PC-9 (cell line): ENCODE data around the gene C5orf22. TPM values are rescaled to one million over a fixed set of nuclear protein-coding genes. Genes with fewer than 3 reads are reported as not detected.

Source experiments
- BruUV-seq: library from RNA; stranded (reverse); fragments of 400-500 nt; replicated peaks from 2 replicates; lab custom pipeline; 2021; lab: Mats Ljungman, UMichigan
- CTCF ChIA-PET: fragments of 300-600 bp; sonication (Branson Sonifier 250); formaldehyde crosslinking; loops from one replicate; lab custom pipeline; 2022; ENCODE audit warnings: antibody characterized with exemption; lab: Charles Lee
- POLR2A ChIA-PET: fragments of 300-600 bp; sonication (Branson Sonifier 250); formaldehyde crosslinking; loops from one replicate; lab custom pipeline; 2022; ENCODE audit warnings: antibody characterized with exemption; ENCODE audit not compliant: unreplicated experiment; lab: Charles Lee
- DNase-seq, 2 experiments: peaks; one replicate each; pipeline versions ENCODE4 v3.0.0 to v3.0.0-alpha.2; 2015 to 2022; ENCODE audit warnings: mixed read lengths in 1 of 2
- H2AFZ ChIP-seq: fragments of 200-600 bp; sonication (generic); 2 replicates; pipeline ENCODE4 v1.8.1; 2017; ENCODE audit warnings: antibody characterized with exemption
- H3F3A ChIP-seq: fragments of 200-600 bp; sonication (generic); 2 replicates; pipeline ENCODE4 v1.8.1; 2017; ENCODE audit warnings: antibody characterized with exemption, mild to moderate bottlenecking, low read depth; ENCODE audit not compliant: insufficient read depth
- H3K27ac ChIP-seq: fragments of 200-600 bp; sonication (generic); 2 replicates; pipeline ENCODE4 v1.6.1; 2016; ENCODE audit warnings: mixed run types
- H3K27me3 ChIP-seq: fragments of 200-600 bp; sonication (generic); 2 replicates; pipeline ENCODE4 v1.6.1; 2016; ENCODE audit warnings: low read depth, mixed run types; ENCODE audit not compliant: insufficient read depth
- H3K36me3 ChIP-seq: fragments of 200-600 bp; sonication (generic); 2 replicates; pipeline ENCODE4 v1.6.1; 2016; ENCODE audit warnings: low read depth, mixed run types
- H3K4me1 ChIP-seq: fragments of 200-600 bp; sonication (generic); replicated peaks from 2 replicates; pipeline ENCODE4 v1.6.1; 2016; ENCODE audit warnings: mixed run types; ENCODE audit not compliant: insufficient read depth
- H3K4me2 ChIP-seq: fragments of 200-600 bp; sonication (generic); 2 replicates; pipeline ENCODE4 v1.6.1; 2017; ENCODE audit warnings: mixed run types
- H3K4me3 ChIP-seq: fragments of 200-600 bp; sonication (generic); 2 replicates; pipeline ENCODE4 v1.6.1; 2016; ENCODE audit warnings: mixed run types
- H3K79me2 ChIP-seq: fragments of 200-600 bp; sonication (generic); 2 replicates; pipeline ENCODE4 v1.6.1; 2017; ENCODE audit warnings: low read depth, mixed run types
- H3K9me2 ChIP-seq: fragments of 200-600 bp; sonication (generic); 2 replicates; pipeline ENCODE4 v1.8.1; 2017; ENCODE audit warnings: mild to moderate bottlenecking; ENCODE audit not compliant: insufficient read depth
- H3K9me3 ChIP-seq: fragments of 200-600 bp; sonication (generic); 2 replicates; pipeline ENCODE4 v1.8.1; 2016; ENCODE audit warnings: low read depth; ENCODE audit not compliant: insufficient read depth
- H4K20me1 ChIP-seq: fragments of 200-600 bp; sonication (generic); 2 replicates; pipeline ENCODE4 v1.8.1; 2017; ENCODE audit not compliant: insufficient read depth
- CTCF ChIP-seq: fragments of 200-600 bp; sonication (generic); conservative IDR thresholded peaks from 2 replicates; pipeline ENCODE4 v1.6.1; 2017; ENCODE audit warnings: mixed run types, antibody characterized with exemption, mild to moderate bottlenecking, moderate library complexity
- EZH2 ChIP-seq: fragments of 200-600 bp; sonication (generic); IDR thresholded peaks from 2 replicates; pipeline ENCODE4 v1.8.0; 2017; ENCODE audit warnings: antibody characterized with exemption, low read depth
- intact Hi-C: fragments of 100-400 bp; cut with micrococcal nuclease; formaldehyde crosslinking; loops from one replicate; pipeline ENCODE4 v1.10.0; 2022; ENCODE audit not compliant: unreplicated experiment
- total RNA-seq: library from RNA; stranded (reverse); gene quantifications from 2 replicates; pipeline ENCODE4 v1.2.3, GENCODE V29; 2021

The C5orf22 gene
- total RNA-seq, 1 experiment from 2014 or later: 46.7 TPM

- H3F3A ChIP-seq: no peaks in the 10 kb centered on the region
- H3K4me3 ChIP-seq: no peak overlapping the region
- H2AFZ ChIP-seq: no peak overlapping the region
- H3K4me1 ChIP-seq: no peaks in the 10 kb centered on the region
- TF ChIP-seq CTCF (no peak), EZH2 (no peak)
- intact Hi-C loops: no loop called here
- no peaks in the 10 kb centered on the region for H3K36me3 ChIP-seq
- H3K9me3 ChIP-seq: no peaks in the 10 kb centered on the region
- POLR2A ChIA-PET: no interaction called here
- no TSS peak for BruUV-seq
- no peak for DNase-seq
- no peaks in the 10 kb centered on the region for H3K79me2 ChIP-seq
- H3K9me2 ChIP-seq: no peaks in the 10 kb centered on the region
- no peak overlapping the region for H3K27ac ChIP-seq
- no peak overlapping the region for H3K4me2 ChIP-seq
- H3K27me3 ChIP-seq: peaks cover 45% of the 10 kb centered on the region
- H4K20me1 ChIP-seq: no peaks in the 10 kb centered on the region
- CTCF ChIA-PET: no interaction called here
Measured at GRCh38 chr5:31573494-31574142, 41.5 kb downstream of the C5orf22 start.

- no peaks in the 10 kb centered on the region for H3K36me3 ChIP-seq
- no peak for TF ChIP-seq CTCF
- TF ChIP-seq EZH2: no peak
- intact Hi-C loops: no loop called here
- no peaks in the 10 kb centered on the region for H3F3A ChIP-seq
- no peaks in the 10 kb centered on the region for H3K9me2 ChIP-seq
- no peak overlapping the region for H3K27ac ChIP-seq
- H3K27me3 ChIP-seq: peaks cover 52% of the 10 kb centered on the region
- no peak overlapping the region for H2AFZ ChIP-seq
- ChIA-PET CTCF (interaction anchor here (0.5 kb wide), 1 partner anchor 504 kb away, joined by 8 read pairs; no protein-coding TSS in a partner anchor), POLR2A (no interaction called here)
- H3K9me3 ChIP-seq: no peaks in the 10 kb centered on the region
- no TSS peak for BruUV-seq
- DNase-seq: no peak
- no peaks in the 10 kb centered on the region for H3K4me1 ChIP-seq
- H4K20me1 ChIP-seq: no peaks in the 10 kb centered on the region
- no peak overlapping the region for H3K4me3 ChIP-seq
- H3K79me2 ChIP-seq: no peaks in the 10 kb centered on the region
- H3K4me2 ChIP-seq: no peak overlapping the region
Measured at GRCh38 chr5:31574772-31575171, 42.7 kb downstream of the C5orf22 start.

- Histone ChIP-seq H3K4me3 (no peak overlapping the region), H3K27me3 (peaks cover 63% of the 10 kb centered on the region), H3K27ac (no peak overlapping the region), H3F3A (no peaks in the 10 kb centered on the region), H3K9me2 (no peaks in the 10 kb centered on the region), H2AFZ (no peak overlapping the region), H4K20me1 (no peaks in the 10 kb centered on the region), H3K4me1 (no peaks in the 10 kb centered on the region), H3K36me3 (no peaks in the 10 kb centered on the region), H3K79me2 (no peaks in the 10 kb centered on the region), H3K9me3 (no peaks in the 10 kb centered on the region), H3K4me2 (no peak overlapping the region)
- no TSS peak for BruUV-seq
- DNase-seq: no peak
- intact Hi-C loops: no loop called here
- TF ChIP-seq EZH2: no peak
- no peak for TF ChIP-seq CTCF
- ChIA-PET CTCF (interaction anchor here (0.7 kb wide), 1 partner anchor 9 kb away, joined by 4 read pairs; no protein-coding TSS in a partner anchor), POLR2A (no interaction called here)
Measured at GRCh38 chr5:31577438-31577837, 45.3 kb downstream of the C5orf22 start.
